K562 (cell line): ENCODE data around the gene MICOS13. TPM values are rescaled to one million over a fixed set of nuclear protein-coding genes. Genes with fewer than 3 reads are reported as not detected.

Experiments
- ATAC-seq: fragments of 200-7000 bp; cut with Tn5 transposase; 3 replicates; pipeline ENCODE4 v1.9.1; 2020; ENCODE audit warnings: moderate library complexity
- BruUV-seq: library from RNA; stranded (reverse); fragments of 400-500 nt; replicated peaks from 2 replicates; lab custom pipeline; 2021; lab: Mats Ljungman, UMichigan
- CTCF ChIA-PET: fragments of 300-600 bp; formaldehyde crosslinking; extraction: SDS; loops from one replicate; lab custom pipeline; 2021; ENCODE audit warnings: low intra/inter-chr PET ratio; lab: Yijun Ruan, JAX
- POLR2A ChIA-PET: fragments of 300-600, 350-650 bp; sonication (Branson Sonifier 250); formaldehyde crosslinking; extraction: SDS; loops from one replicate; lab custom pipeline; 2021; ENCODE audit warnings: antibody characterized with exemption, inconsistent platforms; lab: Yijun Ruan, JAX
- DNase-seq, 4 experiments: peaks; one replicate each; pipeline versions ENCODE4 v3.0.0 to v3.0.0-alpha.2; 2011 to 2018; ENCODE audit warnings: low spot score in 3 of 4, mixed read lengths in 3 of 4; ENCODE audit errors: extremely low read depth in 1 of 4
- FAIRE-seq: peaks from 2 replicates; lab custom pipeline; 2011; peaks lifted over from hg19 to GRCh38; lab: Jason Lieb, UNC
- H2AFZ ChIP-seq: 2 replicates; pipeline ENCODE4 v1.6.0; 2011; ENCODE audit warnings: low read depth, low read length, control low read depth, inconsistent platforms
- H3K27ac ChIP-seq: fragments of 200-600 bp; 3 replicates; pipeline ENCODE4 v1.8.0; 2011; ENCODE audit warnings: low read depth, mild to moderate bottlenecking, control low read depth, inconsistent platforms, low read length, moderate library complexity, mixed read lengths; ENCODE audit errors: extremely low read depth
- H3K27me3 ChIP-seq, 2 experiments: fragments of 300-600 bp in 1 of 2; 2 replicates in 1 of 2; 3 replicates in 1 of 2; pipeline versions ENCODE4 v1.6.0 to v1.8.0; 2011; ENCODE audit warnings: inconsistent platforms in 2 of 2, low read length in 2 of 2, mild to moderate bottlenecking in 1 of 2, mixed read lengths in 1 of 2, moderate library complexity in 1 of 2; ENCODE audit not compliant: control insufficient read depth in 2 of 2, insufficient read depth in 2 of 2
- H3K36me3 ChIP-seq: fragments of 300-600 bp; 3 replicates; pipeline ENCODE4 v1.8.0; 2011; ENCODE audit warnings: mild to moderate bottlenecking, low read length, inconsistent platforms; ENCODE audit not compliant: control insufficient read depth, insufficient read depth
- H3K4me1 ChIP-seq, 2 experiments: fragments of 200-600 bp in 1 of 2; replicated peaks in 1 of 2; 2 replicates in 1 of 2; 3 replicates in 1 of 2; pipeline versions ENCODE4 v1.5.1 to v1.8.0; 2011; ENCODE audit warnings: inconsistent platforms in 2 of 2, low read length in 2 of 2, mild to moderate bottlenecking in 1 of 2, mixed read lengths in 1 of 2, moderate library complexity in 1 of 2; ENCODE audit not compliant: control insufficient read depth in 2 of 2, insufficient read depth in 2 of 2
- H3K4me2 ChIP-seq: 2 replicates; pipeline ENCODE4 v1.6.1; 2011; ENCODE audit warnings: low read length, control low read depth, inconsistent platforms, mixed read lengths; ENCODE audit not compliant: insufficient read depth
- H3K4me3 ChIP-seq: fragments of 200-600 bp; sonication (generic), shearing (Covaris generic); 2 replicates; pipeline ENCODE4 v1.5.1; 2016; ENCODE audit warnings: control low read depth, inconsistent platforms
- H3K79me2 ChIP-seq: fragments of 200-600 bp; 3 replicates; pipeline ENCODE4 v1.8.0; 2011; ENCODE audit warnings: low read length, inconsistent platforms; ENCODE audit not compliant: control insufficient read depth, insufficient read depth
- H3K9ac ChIP-seq, 2 experiments: 2 replicates each; pipeline versions ENCODE4 v1.6.0 to v1.6.1; 2011; ENCODE audit warnings: low read depth in 2 of 2, low read length in 2 of 2, control low read depth in 1 of 2, inconsistent platforms in 1 of 2, mild to moderate bottlenecking in 1 of 2, mixed read lengths in 1 of 2; ENCODE audit not compliant: insufficient read depth in 1 of 2
- H3K9me1 ChIP-seq: one replicate; pipeline ENCODE4 v1.6.0; 2011; ENCODE audit warnings: inconsistent platforms, mild to moderate bottlenecking, low read length, moderate library complexity; ENCODE audit not compliant: control insufficient read depth, insufficient read depth
- H3K9me3 ChIP-seq: replicated peaks from 2 replicates; pipeline ENCODE4 v1.5.1; 2011; ENCODE audit warnings: low read depth, low read length, inconsistent platforms; ENCODE audit not compliant: control insufficient read depth, insufficient read depth
- H4K20me1 ChIP-seq: replicated peaks from 2 replicates; pipeline ENCODE4 v1.6.1; 2011; ENCODE audit warnings: low read length, inconsistent platforms, mixed read lengths; ENCODE audit not compliant: control insufficient read depth, insufficient read depth
- BHLHE40 ChIP-seq: IDR thresholded peaks from 2 replicates; pipeline ENCODE4 v1.6.1; 2011; ENCODE audit warnings: low read length, improper control_type of control experiment
- ELK1 ChIP-seq: sonication (generic); formaldehyde crosslinking; IDR thresholded peaks from 2 replicates; pipeline ENCODE4 v1.8.1; 2022; ENCODE audit warnings: missing genetic modification reagents
- MECOM ChIP-seq: fragments of 250-450 bp; sonication (Bioruptor Pico); IDR thresholded peaks from 2 replicates; pipeline ENCODE4 v1.8.0; 2022; ENCODE audit warnings: inconsistent platforms
- MEIS2 ChIP-seq: fragments of 450-650 bp; IDR thresholded peaks from 2 replicates; pipeline ENCODE4 v1.6.1; 2014; ENCODE audit warnings: mild to moderate bottlenecking; ENCODE audit not compliant: partially characterized antibody
- NEUROD1 ChIP-seq: fragments of 150-350 bp; IDR thresholded peaks from 2 replicates; pipeline ENCODE4 v1.6.1; 2014; ENCODE audit warnings: borderline replicate concordance, low read length, low read depth; ENCODE audit not compliant: partially characterized antibody
- PHTF2 ChIP-seq: fragments of 250-450 bp; sonication (Bioruptor Pico); IDR thresholded peaks from 2 replicates; pipeline ENCODE4 v1.5.0; 2021; ENCODE audit warnings: mild to moderate bottlenecking
- POLR2G ChIP-seq: fragments of 200-400 bp; formaldehyde crosslinking; IDR thresholded peaks from 2 replicates; pipeline ENCODE4 v1.6.1; 2017; ENCODE audit warnings: low read depth, mild to moderate bottlenecking, antibody characterized with exemption, low read length, moderate library complexity
- PYGO2 ChIP-seq: fragments of 450-650 bp; IDR thresholded peaks from 2 replicates; pipeline ENCODE4 v1.6.1; 2016; ENCODE audit warnings: mild to moderate bottlenecking, missing genetic modification characterization, moderate library complexity, missing compliant biosample characterization
- RAD21 ChIP-seq, 2 experiments: fragments of 250-450 bp in 1 of 2; fragments of 450-650 bp in 1 of 2; sonication (Bioruptor Pico) in 1 of 2; formaldehyde crosslinking in 1 of 2; IDR thresholded peaks in 1 of 2; conservative IDR thresholded peaks in 1 of 2; 2 replicates each; pipeline versions ENCODE4 v1.4.0 to v1.8.0; 2020 to 2022; ENCODE audit warnings: mild to moderate bottlenecking in 2 of 2, moderate library complexity in 1 of 2
- RBM22 ChIP-seq: fragments of 200-400 bp; formaldehyde crosslinking; IDR thresholded peaks from 2 replicates; pipeline ENCODE4 v1.6.1; 2018; ENCODE audit warnings: low read length, low read depth; ENCODE audit not compliant: poor library complexity, severe bottlenecking
- RBM34 ChIP-seq: fragments of 200-400 bp; formaldehyde crosslinking; IDR thresholded peaks from 2 replicates; pipeline ENCODE4 v1.6.1; 2018; ENCODE audit warnings: low read length, borderline replicate concordance; ENCODE audit not compliant: insufficient read depth
- SETDB1 ChIP-seq: IDR thresholded peaks from one replicate; pipeline ENCODE4 v1.6.1; 2012; ENCODE audit warnings: low read length, control low read depth, inconsistent platforms
- SOX6 ChIP-seq: fragments of 450-650 bp; IDR thresholded peaks from 2 replicates; pipeline ENCODE4 v1.6.1; 2014; ENCODE audit warnings: mild to moderate bottlenecking
- SUPT5H ChIP-seq: fragments of 450-650 bp; IDR thresholded peaks from 2 replicates; pipeline ENCODE4 v1.6.1; 2016
- THRAP3 ChIP-seq: fragments of 450-650 bp; IDR thresholded peaks from 2 replicates; pipeline ENCODE4 v1.6.1; 2016; ENCODE audit warnings: mild to moderate bottlenecking, inconsistent platforms, borderline replicate concordance
- ZNF12 ChIP-seq: sonication (generic); formaldehyde crosslinking; IDR thresholded peaks from 2 replicates; pipeline ENCODE4 v1.4.0; 2020; ENCODE audit warnings: mild to moderate bottlenecking, missing genetic modification reagents
- ZNF232 ChIP-seq: sonication (generic); formaldehyde crosslinking; IDR thresholded peaks from 2 replicates; pipeline ENCODE4 v1.8.0; 2022; ENCODE audit warnings: mild to moderate bottlenecking, missing genetic modification reagents
- ZNF239 ChIP-seq: fragments of 250-450 bp; sonication (Bioruptor Pico); IDR thresholded peaks from 2 replicates; pipeline ENCODE4 v1.4.0; 2020; ENCODE audit warnings: mild to moderate bottlenecking
- ZNF444 ChIP-seq: fragments of 250-450 bp; sonication (Bioruptor Pico); IDR thresholded peaks from 2 replicates; pipeline ENCODE4 v1.4.0; 2020; ENCODE audit warnings: mild to moderate bottlenecking, moderate library complexity
- ZNF512 ChIP-seq: IDR thresholded peaks from 2 replicates; pipeline ENCODE4 v1.6.1; 2016; ENCODE audit warnings: missing genetic modification characterization, missing compliant biosample characterization
- ZNF644 ChIP-seq: fragments of 200-800 bp; sonication (Bioruptor generic); IDR thresholded peaks from 2 replicates; pipeline ENCODE4 v1.6.1; 2016; ENCODE audit warnings: low read depth, missing genetic modification characterization, missing compliant biosample characterization
- WGBS: fragments of 100-300 bp; shearing (Covaris generic); methylation state at CpG from one replicate; pipeline ENCODE4 v1.1.6; 2016; ENCODE audit warnings: low coverage, mixed read lengths; ENCODE audit not compliant: insufficient coverage; ENCODE audit errors: missing lambda C conversion rate; 5-methylcytosine and 5-hydroxymethylcytosine counted together
- in situ Hi-C: fragments of 300-500 bp; cut with MboI; formaldehyde crosslinking; loops from 4 replicates; pipeline ENCODE4 v1.15.0; 2018; ENCODE audit warnings: inconsistent platforms, mixed read lengths
- intact Hi-C: fragments of 100-400 bp; cut with micrococcal nuclease; formaldehyde crosslinking; loops from 2 replicates; pipeline ENCODE4 v1.14.2; 2022
- polyA plus RNA-seq, 8 experiments: library from polyadenylated mRNA; depleted of rRNA in 4 of 8; stranded (reverse) in 5 of 8; unstranded in 3 of 8; fragments of >200 nt; fragmentation: Nextera tagmentation in 2 of 8; fragmentation: Illumina TruSeq in 1 of 8; extraction: Ambion mirVana in 2 of 8; extraction: Trizol in 1 of 8; gene quantifications; 2 replicates each; pipeline versions ENCODE4 v1.2.1 to v1.2.3, GENCODE V29; 2011 to 2014; ENCODE audit warnings: inconsistent platforms in 1 of 8, missing spikeins in 1 of 8
- total RNA-seq, 7 experiments: library from RNA; depleted of rRNA in 6 of 7; stranded (reverse); fragments of >200 nt in 6 of 7; fragmentation: Illumina TruSeq in 2 of 7; extraction: Trizol in 2 of 7; gene quantifications; 2 replicates each; pipeline versions ENCODE4 v1.2.1 to v1.2.3, GENCODE V29; 2011 to 2021; ENCODE audit warnings: low replicate concordance in 1 of 7

The MICOS13 gene
- total and polyA plus RNA-seq, 9 of the 15 experiments (the other 6 are each of a cell fraction or from before 2014, with no cell fraction given), result 15.5 to 220 (median 49.4) TPM

- Histone ChIP-seq H3K9me1 (peaks cover 17% of the 10 kb centered on the region), H3K9me3 (no peaks in the 10 kb centered on the region), H2AFZ (no peak overlapping the region), H3K79me2 (peaks cover 59% of the 10 kb centered on the region), H3K9ac (no peak overlapping the region; a peak in 1 of 4 replicates), H3K27me3 (no peaks in the 10 kb centered on the region), H4K20me1 (peaks cover 57% of the 10 kb centered on the region), H3K4me3 (no peak overlapping the region), H3K4me1 (peaks cover 14 to 74% of the 10 kb centered on the region in 2 experiments), H3K27ac (no peak overlapping the region), H3K4me2 (no peak overlapping the region), H3K36me3 (peaks cover 98% of the 10 kb centered on the region)
- 91% methylated on average over 20 of the region's 42 CpGs for WGBS
- ATAC-seq, result no peak
- in situ Hi-C loops (no loop called here), intact Hi-C loops (no loop called here)
- no peak for FAIRE-seq
- ChIA-PET CTCF (no interaction called here), POLR2A (interaction anchor here (0.6 to 1.7 kb wide), 4 partner anchors 10 to 22 kb away, joined by 3 to 6 read pairs (median 4); no protein-coding TSS in a partner anchor)
- BruUV-seq, result no TSS peak
- no peak for DNase-seq
- no peak for TF ChIP-seq PYGO2
- TF ChIP-seq ZNF444 (CRISPR knock-in tag), result no peak
- TF ChIP-seq SUPT5H, result 0 out of 2 replicates have a peak, but pooled peaks have one; percentile 22
- no peak for TF ChIP-seq ZNF512 (tag)
- TF ChIP-seq SETDB1, result no peak
- peak; percentile 75 for TF ChIP-seq POLR2G
- TF ChIP-seq ZNF12, result no peak
- peak; percentile 69 for TF ChIP-seq RBM22
- no peak for TF ChIP-seq MEIS2
- TF ChIP-seq MECOM (CRISPR knock-in tag), result no peak
- no peak for TF ChIP-seq ZNF644
- TF ChIP-seq PHTF2 (CRISPR knock-in tag), result no peak
- TF ChIP-seq RAD21 (CRISPR knock-in tag; conservative IDR thresholded peaks at IDR 0.05 in 1 of 2, IDR thresholded peaks at IDR 0.05 in 1 of 2), result no peak
- no peak for TF ChIP-seq ZNF239 (CRISPR knock-in tag)
- no peak for TF ChIP-seq RBM34
- no peak for TF ChIP-seq ZNF232 (CRISPR knock-in tag)
- no peak for TF ChIP-seq THRAP3
- TF ChIP-seq BHLHE40, result no peak
- no peak for TF ChIP-seq ELK1 (CRISPR knock-in tag)
- no peak for TF ChIP-seq SOX6
- no peak for TF ChIP-seq NEUROD1
Measured at GRCh38 chr19:5696196-5697021, 16.1 kb upstream of the MICOS13 start.
